ENCODE results near the gene UCN2. TPM values are rescaled to one million over a fixed set of nuclear protein-coding genes. Genes with fewer than 3 reads are reported as not detected.
A peak's percentile ranks its signal among the peaks of the same experiment; 100 is the strongest.

Gene UCN2
- total and polyA plus RNA-seq, 2 experiments from 2014 or later: 0.30 to 1.5 TPM

GRCh38 chr3:48596676-48597407 lies 33.3 kb upstream of the UCN2 start:
- no peaks in the 10 kb centered on the region for H3K79me2 ChIP-seq
- no peaks in the 10 kb centered on the region for H3K9me3 ChIP-seq (ENCODE audit: low read depth)
- TF ChIP-seq EZH2 (IDR thresholded peaks at IDR 0.05; ENCODE audit: borderline replicate concordance): no peak
- no peak overlapping the region for H2AFZ ChIP-seq
- no peak for DNase-seq (ENCODE audit: low spot score)
- H3K9me2 ChIP-seq (replicated peaks; ENCODE audit: insufficient read depth): no peaks in the 10 kb centered on the region
- H3K27ac ChIP-seq: peak overlapping the region; percentile 95
- no peaks in the 10 kb centered on the region for H3K27me3 ChIP-seq
- H3K36me3 ChIP-seq (replicated peaks; ENCODE audit: insufficient read depth, low read depth): no peaks in the 10 kb centered on the region
- WGBS (ENCODE audit: low lambda C conversion rate, missing lambda C conversion rate): 88% methylated on average over 8 of the region's 8 CpGs
- H3K4me3 ChIP-seq: no peak overlapping the region
- H3K4me2 ChIP-seq: no peak overlapping the region
- H4K20me1 ChIP-seq (ENCODE audit: insufficient read depth, poor library complexity, severe bottlenecking): no peaks in the 10 kb centered on the region
- H3K4me1 ChIP-seq (ENCODE audit: insufficient read depth): peaks cover 46% of the 10 kb centered on the region

GRCh38 chr3:48596157-48596556 lies 32.6 kb upstream of the UCN2 start:
- Histone ChIP-seq H4K20me1 (ENCODE audit: insufficient read depth, poor library complexity, severe bottlenecking) (no peaks in the 10 kb centered on the region), H3K4me2 (peak overlapping the region; percentile 15), H3K79me2 (no peaks in the 10 kb centered on the region), H3K9me3 (ENCODE audit: low read depth) (no peaks in the 10 kb centered on the region), H3K27me3 (no peaks in the 10 kb centered on the region), H3K27ac (peak overlapping the region; percentile 95), H3K4me3 (no peak overlapping the region), H3K9me2 (replicated peaks; ENCODE audit: insufficient read depth) (no peaks in the 10 kb centered on the region), H2AFZ (no peak overlapping the region), H3K4me1 (ENCODE audit: insufficient read depth) (peaks cover 46% of the 10 kb centered on the region), H3K36me3 (replicated peaks; ENCODE audit: insufficient read depth, low read depth) (no peaks in the 10 kb centered on the region)
- 66% methylated on average over 5 of the region's 5 CpGs for WGBS (ENCODE audit: low lambda C conversion rate, missing lambda C conversion rate)
- DNase-seq (ENCODE audit: low spot score): no peak
- TF ChIP-seq EZH2 (IDR thresholded peaks at IDR 0.05; ENCODE audit: borderline replicate concordance): no peak
- TF ChIP-seq CTCF (IDR thresholded peaks at IDR 0.05; ENCODE audit: poor library complexity): no peak
- no peak for TF ChIP-seq EZH2phosphoT487 (IDR thresholded peaks at IDR 0.05; ENCODE audit: low read depth, severe bottlenecking, unreplicated experiment)

- no peaks in the 10 kb centered on the region for H4K20me1 ChIP-seq (ENCODE audit: insufficient read depth, poor library complexity, severe bottlenecking)
- peak; percentile 86 for DNase-seq (ENCODE audit: low spot score)
- H3K36me3 ChIP-seq (replicated peaks; ENCODE audit: insufficient read depth, low read depth): no peaks in the 10 kb centered on the region
- no peak for TF ChIP-seq EZH2phosphoT487 (IDR thresholded peaks at IDR 0.05; ENCODE audit: low read depth, severe bottlenecking, unreplicated experiment)
- no peak for TF ChIP-seq CTCF (IDR thresholded peaks at IDR 0.05; ENCODE audit: poor library complexity)
- TF ChIP-seq EZH2 (IDR thresholded peaks at IDR 0.05; ENCODE audit: borderline replicate concordance): no peak
- H3K4me1 ChIP-seq (ENCODE audit: insufficient read depth): peaks cover 46% of the 10 kb centered on the region
- H3K79me2 ChIP-seq: no peaks in the 10 kb centered on the region
- H3K27ac ChIP-seq: peak overlapping the region; percentile 95
- H3K4me3 ChIP-seq: no peak overlapping the region
- no peaks in the 10 kb centered on the region for H3K27me3 ChIP-seq
- H3K4me2 ChIP-seq: peak overlapping the region; percentile 72
- 20% methylated on average over 10 of the region's 10 CpGs for WGBS (ENCODE audit: low lambda C conversion rate, missing lambda C conversion rate)
- no peaks in the 10 kb centered on the region for H3K9me3 ChIP-seq (ENCODE audit: low read depth)
- H2AFZ ChIP-seq: no peak overlapping the region
- no peaks in the 10 kb centered on the region for H3K9me2 ChIP-seq (replicated peaks; ENCODE audit: insufficient read depth)
These were observed 32.0 kb upstream of the UCN2 start for GRCh38 chr3:48595526-48596121.

- Histone ChIP-seq H3K4me2 (peak within 1 kb of the TSS; percentile 72), H3K79me2 (no peaks in the 10 kb centered on the region), H3K36me3 (replicated peaks; ENCODE audit: insufficient read depth, low read depth) (no peaks in the 10 kb centered on the region), H3K4me3 (no peak within 1 kb of the TSS), H4K20me1 (ENCODE audit: insufficient read depth, poor library complexity, severe bottlenecking) (no peaks in the 10 kb centered on the region), H3K27ac (peak within 1 kb of the TSS; percentile 95), H3K4me1 (ENCODE audit: insufficient read depth) (peaks cover 46% of the 10 kb centered on the region), H3K9me2 (replicated peaks; ENCODE audit: insufficient read depth) (no peaks in the 10 kb centered on the region), H3K27me3 (no peaks in the 10 kb centered on the region), H2AFZ (no peak within 1 kb of the TSS), H3K9me3 (ENCODE audit: low read depth) (no peaks in the 10 kb centered on the region)
- WGBS (ENCODE audit: low lambda C conversion rate, missing lambda C conversion rate): 63% methylated on average over 29 of the region's 35 CpGs
- no peak for DNase-seq (ENCODE audit: low spot score)
- TF ChIP-seq EZH2 (IDR thresholded peaks at IDR 0.05; ENCODE audit: borderline replicate concordance) (no peak), CTCF (IDR thresholded peaks at IDR 0.05; ENCODE audit: poor library complexity) (no peak), EZH2phosphoT487 (IDR thresholded peaks at IDR 0.05; ENCODE audit: low read depth, severe bottlenecking, unreplicated experiment) (no peak)
These were observed 31.5 kb upstream of the UCN2 start, which contains the start of gene COL7A1 for GRCh38 chr3:48595075-48595525. TSS of gene COL7A1 (minus strand) at chr3:48595329. CDS start at chr3:48595159, 170 bp downstream.

Data from hepatocyte (in vitro differentiated cells).